ENCODE results near the gene POU5F1. TPM values are rescaled to one million over a fixed set of nuclear protein-coding genes. Genes with fewer than 3 reads are reported as not detected.
A peak's percentile ranks its signal among the peaks of the same experiment; 100 is the strongest.

POU5F1 gene
- total and polyA plus RNA-seq, 9 of the 15 experiments (the other 6 are each of a cell fraction or from before 2014, with no cell fraction given): 0.06 to 2.0 (median 0.10) TPM; not detected in 6

DNA sequence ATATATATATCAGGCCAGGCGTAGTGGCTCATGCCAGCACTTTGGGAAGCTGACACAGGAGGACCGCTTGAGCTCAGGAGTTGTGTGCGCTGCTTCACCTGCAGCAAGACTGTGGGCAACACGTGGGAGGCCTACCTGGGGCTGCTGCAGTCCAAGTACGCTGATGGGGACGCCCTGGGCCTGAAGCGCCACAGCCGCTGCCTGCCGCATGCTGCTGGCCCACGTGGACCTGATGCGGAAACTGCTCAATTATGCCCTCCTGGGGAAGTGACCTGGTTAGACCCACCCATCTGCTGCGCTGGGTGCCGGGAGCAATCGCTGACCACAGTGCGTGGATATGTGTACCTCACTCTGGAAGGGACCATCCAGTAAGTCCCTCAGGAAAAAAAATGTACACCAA is 29.8 kb downstream of the POU5F1 start:
- Histone ChIP-seq H3K4me3 (no peak overlapping the region), H3K4me2 (ENCODE audit: insufficient read depth, low read length) (no peak overlapping the region), H3K9me3 (replicated peaks; ENCODE audit: control insufficient read depth, insufficient read depth, low read depth, low read length) (no peaks in the 10 kb centered on the region), H3K36me3 (ENCODE audit: control insufficient read depth, insufficient read depth, low read length) (peaks cover 32% of the 10 kb centered on the region; the same call in 2 of the 3 replicates), H2AFZ (ENCODE audit: low read depth, low read length) (no peak overlapping the region), H3K9ac (ENCODE audit: insufficient read depth in 1 of 2, low read depth in 2 of 2, low read length in 2 of 2) (0 out of 4 replicates have a peak overlapping the region, but pooled peaks of 1 of the 2 experiments have one; percentile 26), H3K4me1 (replicated peaks in 1 of 2; ENCODE audit: control insufficient read depth in 2 of 2, insufficient read depth in 2 of 2, low read length in 2 of 2) (peaks cover 3 to 13% of the 10 kb centered on the region in 2 experiments; a peak in 4 of 5 replicates), H3K27ac (ENCODE audit: extremely low read depth, low read depth, low read length) (no peak overlapping the region), H3K79me2 (ENCODE audit: control insufficient read depth, insufficient read depth, low read length) (no peaks in the 10 kb centered on the region), H4K20me1 (replicated peaks; ENCODE audit: control insufficient read depth, insufficient read depth, low read length) (no peaks in the 10 kb centered on the region; the same call in 1 of the 2 replicates), H3K9me1 (ENCODE audit: control insufficient read depth, insufficient read depth, low read length) (no peaks in the 10 kb centered on the region), H3K27me3 (ENCODE audit: control insufficient read depth in 2 of 2, insufficient read depth in 2 of 2, low read length in 2 of 2) (peaks cover 3 to 5% of the 10 kb centered on the region in 2 experiments; a peak in 3 of 5 replicates)
- ATAC-seq (no peak), DNase-seq (ENCODE audit: extremely low read depth in 1 of 4, low spot score in 3 of 4) (no peak), FAIRE-seq (no peak)
- no TSS peak for BruUV-seq (replicated peaks)
- POLR2A ChIA-PET: interaction anchor here (0.6 to 1.6 kb wide), 2 partner anchors 10 to 41 kb away, joined by 3 to 4 read pairs; no protein-coding TSS in a partner anchor
- WGBS (ENCODE audit: insufficient coverage, low coverage, missing lambda C conversion rate): 60% methylated on average over 15 of the region's 15 CpGs
- intact Hi-C loops (cut with micrococcal nuclease): no loop called here
- TF ChIP-seq RFX7 (CRISPR knock-in tag; IDR thresholded peaks at IDR 0.05): no peak
- no peak for TF ChIP-seq COPS2 (conservative IDR thresholded peaks at IDR 0.05)
- TF ChIP-seq, protein P1, sequence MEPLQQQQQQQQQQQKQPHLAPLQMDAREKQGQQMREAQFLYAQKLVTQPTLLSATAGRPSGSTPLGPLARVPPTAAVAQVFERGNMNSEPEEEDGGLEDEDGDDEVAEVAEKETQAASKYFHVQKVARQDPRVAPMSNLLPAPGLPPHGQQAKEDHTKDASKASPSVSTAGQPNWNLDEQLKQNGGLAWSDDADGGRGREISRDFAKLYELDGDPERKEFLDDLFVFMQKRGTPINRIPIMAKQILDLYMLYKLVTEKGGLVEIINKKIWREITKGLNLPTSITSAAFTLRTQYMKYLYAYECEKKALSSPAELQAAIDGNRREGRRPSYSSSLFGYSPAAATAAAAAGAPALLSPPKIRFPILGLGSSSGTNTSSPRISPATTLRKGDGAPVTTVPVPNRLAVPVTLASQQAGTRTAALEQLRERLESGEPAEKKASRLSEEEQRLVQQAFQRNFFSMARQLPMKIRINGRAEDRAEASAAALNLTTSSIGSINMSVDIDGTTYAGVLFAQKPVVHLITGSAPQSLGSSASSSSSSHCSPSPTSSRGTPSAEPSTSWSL (CRISPR knock-in tag; IDR thresholded peaks at IDR 0.05; ENCODE audit: borderline replicate concordance): no peak
- no peak for TF ChIP-seq NBN (IDR thresholded peaks at IDR 0.05; ENCODE audit: low read depth)
- TF ChIP-seq RBM39 (optimal IDR thresholded peaks at IDR 0.05; ENCODE audit: low read depth, low read length): no peak
- TF ChIP-seq, protein P2, sequence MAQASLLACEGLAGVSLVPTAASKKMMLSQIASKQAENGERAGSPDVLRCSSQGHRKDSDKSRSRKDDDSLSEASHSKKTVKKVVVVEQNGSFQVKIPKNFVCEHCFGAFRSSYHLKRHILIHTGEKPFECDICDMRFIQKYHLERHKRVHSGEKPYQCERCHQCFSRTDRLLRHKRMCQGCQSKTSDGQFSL (CRISPR knock-in tag; IDR thresholded peaks at IDR 0.05): no peak
- TF ChIP-seq, protein P2 (tag; IDR thresholded peaks at IDR 0.05): no peak
- no peak for TF ChIP-seq FOXM1 (IDR thresholded peaks at IDR 0.05; ENCODE audit: low read depth)
- no peak for TF ChIP-seq FOXM1 (CRISPR knock-in tag; IDR thresholded peaks at IDR 0.05; ENCODE audit: low read depth)
- no peak for TF ChIP-seq HMG20B (CRISPR knock-in tag; IDR thresholded peaks at IDR 0.05)
- no peak for TF ChIP-seq RBM15 (IDR thresholded peaks at IDR 0.05; ENCODE audit: insufficient read depth, low read length)
- in situ Hi-C loops (cut with MboI): no loop called here
- CTCF ChIA-PET (ENCODE audit: low intra/inter-chr PET ratio): no interaction called here
